ENCODE results near the gene CFAP221.

CFAP221 gene

GRCh38 chr2:119681203-119681867 is 137.1 kb downstream of the CFAP221 start:
- no peak for DNase-seq (ENCODE audit: low spot score)

- no peak for DNase-seq (ENCODE audit: low spot score)
Measured at GRCh38 chr2:119681868-119682220, 137.6 kb downstream of the CFAP221 start.

DNA sequence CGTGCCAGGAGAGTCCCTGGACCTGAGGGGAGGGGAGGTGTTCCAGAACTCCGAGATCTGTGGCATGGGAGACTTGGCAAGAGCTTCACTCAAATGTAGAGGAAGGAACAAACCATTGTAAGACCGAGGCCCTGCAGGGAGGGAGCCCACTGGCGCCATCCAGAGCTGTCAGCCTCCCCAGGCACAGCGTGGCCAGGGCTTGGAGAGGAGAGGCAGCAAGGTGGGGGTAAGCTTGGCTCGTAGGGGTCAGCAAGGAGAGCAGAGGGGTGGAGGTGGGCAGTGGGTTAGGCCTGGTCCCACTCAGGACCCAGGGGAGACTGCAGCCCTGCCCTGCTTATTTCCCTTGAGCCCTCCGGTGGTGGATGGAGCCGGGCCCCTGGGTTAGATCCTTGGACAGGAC is 138.3 kb downstream of the CFAP221 start:
- no peak for DNase-seq (ENCODE audit: low spot score)

GRCh38 chr2:119683074-119683712 is 138.9 kb downstream of the CFAP221 start:
- no peak for DNase-seq (ENCODE audit: low spot score)

DNA sequence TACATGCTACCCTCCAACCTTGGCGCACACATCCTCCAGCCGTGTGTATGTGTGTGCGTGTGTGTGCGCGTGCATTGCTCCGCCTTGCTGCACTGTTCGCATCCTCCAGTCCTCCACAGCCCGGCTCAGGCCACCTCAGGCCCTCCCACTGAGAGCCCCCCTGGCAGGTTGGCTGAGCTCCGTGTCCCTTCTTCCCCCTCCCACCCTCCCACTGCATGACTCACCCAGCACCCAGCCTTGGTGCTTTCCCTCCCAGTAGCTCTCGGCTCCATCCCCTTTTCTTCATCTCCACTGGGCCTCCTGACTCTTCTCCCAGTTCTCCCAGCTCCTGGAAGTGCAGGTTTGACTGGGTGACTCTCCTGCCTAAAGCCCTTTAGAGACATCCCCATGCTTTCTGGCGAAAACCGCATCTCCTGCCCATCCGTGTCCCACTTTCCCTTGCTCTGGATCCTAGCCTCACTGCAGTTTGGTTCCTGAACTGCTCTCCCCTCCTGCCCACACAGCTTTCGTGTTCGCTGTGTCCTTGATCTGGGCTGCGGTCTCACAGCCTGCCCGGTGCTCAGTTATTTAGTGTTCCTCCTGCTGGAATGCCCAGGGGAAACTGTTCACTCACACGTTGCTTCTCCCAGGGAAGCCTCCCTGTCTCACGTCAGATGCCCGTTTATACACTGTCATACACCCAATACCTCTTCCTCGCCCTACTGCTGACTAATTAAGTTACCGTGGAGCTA is 139.6 kb downstream of the CFAP221 start:
- DNase-seq (ENCODE audit: low spot score) = no peak

- DNase-seq (ENCODE audit: low spot score) = no peak
Measured at GRCh38 chr2:119684518-119684917, 140.3 kb downstream of the CFAP221 start.

DNA sequence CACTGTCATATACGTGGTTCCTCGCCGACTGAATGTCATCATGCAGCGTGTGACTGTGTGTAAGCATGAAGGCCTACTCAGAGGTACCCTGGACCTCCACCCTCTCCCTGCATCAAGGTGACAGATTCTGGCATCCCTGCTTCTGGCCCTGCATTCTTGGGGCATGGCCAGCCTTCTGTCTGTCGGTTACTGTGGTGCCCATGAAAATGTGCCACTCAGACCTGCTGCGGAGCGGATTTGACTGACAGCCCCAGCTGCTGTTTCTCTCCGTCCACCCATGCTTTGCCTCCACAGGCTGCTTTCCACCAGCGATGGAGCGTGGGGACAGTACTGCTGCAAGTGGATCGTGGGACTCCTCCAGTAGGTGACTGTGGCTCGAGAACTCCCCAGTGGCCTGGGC is 144.4 kb downstream of the CFAP221 start:
- DNase-seq (ENCODE audit: low spot score) = no peak

DNA sequence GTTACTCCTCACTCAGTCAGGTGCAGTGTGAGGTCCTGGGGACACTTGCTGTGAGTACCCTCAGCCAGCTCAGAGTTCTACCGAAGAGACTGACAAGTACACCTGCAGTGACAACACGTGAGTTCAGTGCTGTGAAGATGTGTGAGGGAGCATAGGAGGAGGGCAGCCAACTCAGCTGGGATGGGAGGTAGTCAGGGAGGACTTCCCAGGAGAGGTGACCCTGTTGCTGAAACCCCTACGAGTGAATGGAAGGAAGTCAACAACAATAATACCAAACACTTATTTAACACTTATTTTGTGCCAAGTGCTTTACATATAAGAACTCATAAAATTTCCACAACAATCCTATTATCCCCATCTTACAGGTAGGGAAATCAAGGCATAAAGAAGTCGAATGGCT is 145.0 kb downstream of the CFAP221 start:
- no peak for DNase-seq (ENCODE audit: low spot score)

- no peak for DNase-seq (ENCODE audit: low spot score)
Measured at GRCh38 chr2:119691189-119691588, 146.9 kb downstream of the CFAP221 start.

DNA sequence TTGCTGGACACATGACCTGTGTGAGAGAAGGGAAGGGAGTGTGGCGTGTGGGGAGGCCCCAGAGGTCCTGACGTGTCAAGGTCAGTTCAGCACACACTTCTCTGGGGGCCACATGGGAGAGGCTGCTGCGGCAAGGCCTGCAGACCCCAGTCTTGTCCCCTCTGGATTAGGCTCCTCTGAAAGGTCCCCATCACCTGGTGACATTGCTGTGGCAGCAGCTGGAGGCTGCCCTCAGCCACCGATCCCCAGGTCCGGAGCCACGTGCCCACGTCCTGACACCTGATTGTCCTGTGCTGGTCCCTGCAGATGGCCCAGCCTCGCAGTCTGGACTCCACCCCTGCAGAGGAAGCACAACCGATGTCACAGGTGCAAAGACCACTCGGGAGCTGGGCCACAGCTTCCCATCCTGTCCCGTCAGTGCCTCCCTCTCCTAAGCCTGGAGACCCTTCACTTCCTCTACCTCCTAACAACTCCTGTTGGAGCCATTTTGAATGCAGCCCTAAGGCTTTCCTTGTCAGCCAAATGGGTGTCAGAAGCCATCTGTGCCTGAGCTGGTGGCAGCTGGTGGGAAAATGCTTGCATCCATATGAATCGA is 147.5 kb downstream of the CFAP221 start:
- no peak for DNase-seq (ENCODE audit: low spot score)

DNA sequence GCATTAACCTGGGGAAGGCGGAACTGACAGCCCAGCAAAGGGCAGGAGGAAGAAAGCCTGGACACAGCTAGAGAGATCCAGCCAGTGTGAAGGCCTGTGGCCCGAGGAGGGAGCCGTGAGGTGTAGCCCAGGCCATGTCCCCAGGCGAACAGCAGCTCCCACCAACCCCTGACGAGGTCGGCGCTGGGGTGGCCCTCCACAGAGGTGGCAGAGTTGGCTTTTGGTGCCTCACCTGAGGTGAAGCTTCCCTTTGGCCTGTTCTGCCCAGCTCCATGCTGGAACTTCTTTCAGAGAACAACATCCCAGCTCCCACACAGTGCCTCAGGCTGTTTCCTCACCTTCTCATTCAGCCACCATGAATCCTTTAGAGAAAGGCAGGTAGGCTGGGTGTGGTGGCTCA is 148.1 kb downstream of the CFAP221 start:
- DNase-seq (ENCODE audit: low spot score) = no peak

GRCh38 chr2:119692954-119693353 is 148.7 kb downstream of the CFAP221 start:
- DNase-seq (ENCODE audit: low spot score) = no peak

GRCh38 chr2:119693567-119693966 is 149.3 kb downstream of the CFAP221 start:
- DNase-seq (ENCODE audit: low spot score) = no peak

- DNase-seq (ENCODE audit: low spot score) = no peak
Measured at GRCh38 chr2:119693967-119694366, 149.7 kb downstream of the CFAP221 start.

GRCh38 chr2:119694470-119694844 is 150.2 kb downstream of the CFAP221 start:
- DNase-seq (ENCODE audit: low spot score) = no peak

DNA sequence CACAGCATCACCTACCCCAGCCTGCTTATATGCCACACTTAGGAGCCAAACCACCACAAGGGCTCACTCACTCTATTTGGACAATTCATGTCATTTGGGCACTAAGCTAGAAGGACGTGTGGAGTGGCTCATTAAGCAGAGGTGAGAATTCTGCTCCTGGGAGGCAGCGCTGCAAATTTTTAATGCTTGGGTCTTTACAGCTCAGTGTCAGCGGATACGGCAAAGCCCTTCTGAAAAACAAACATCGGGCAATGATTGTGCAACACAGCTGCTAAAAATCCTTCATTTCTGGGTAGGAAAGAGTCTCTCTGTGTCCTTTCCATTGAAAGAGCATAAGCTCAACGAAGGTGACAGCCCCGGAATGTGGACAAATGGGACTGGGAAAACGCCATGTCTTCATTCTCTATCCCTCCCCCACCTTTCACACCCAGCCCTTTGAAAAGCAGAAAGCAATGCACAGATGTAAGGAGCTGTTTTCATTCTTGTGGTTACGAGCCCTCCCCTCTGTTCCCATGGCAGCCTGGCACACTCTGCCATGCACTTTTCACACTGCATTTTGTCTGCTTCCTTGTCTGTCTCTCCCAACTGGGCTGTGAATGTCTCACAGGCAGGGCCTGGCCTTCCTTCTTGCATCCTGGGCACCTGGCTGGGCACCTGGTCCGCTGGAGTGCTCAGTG is 150.7 kb downstream of the CFAP221 start:
- DNase-seq (ENCODE audit: low spot score) = no peak

- no peak for DNase-seq (ENCODE audit: low spot score)
Measured at GRCh38 chr2:119696005-119696404, 151.8 kb downstream of the CFAP221 start.

- no peak for DNase-seq (ENCODE audit: low spot score)
Measured at GRCh38 chr2:119696494-119697030, 152.3 kb downstream of the CFAP221 start.

- no peak for DNase-seq (ENCODE audit: low spot score)
Measured at GRCh38 chr2:119697290-119698020, 153.2 kb downstream of the CFAP221 start.

DNA sequence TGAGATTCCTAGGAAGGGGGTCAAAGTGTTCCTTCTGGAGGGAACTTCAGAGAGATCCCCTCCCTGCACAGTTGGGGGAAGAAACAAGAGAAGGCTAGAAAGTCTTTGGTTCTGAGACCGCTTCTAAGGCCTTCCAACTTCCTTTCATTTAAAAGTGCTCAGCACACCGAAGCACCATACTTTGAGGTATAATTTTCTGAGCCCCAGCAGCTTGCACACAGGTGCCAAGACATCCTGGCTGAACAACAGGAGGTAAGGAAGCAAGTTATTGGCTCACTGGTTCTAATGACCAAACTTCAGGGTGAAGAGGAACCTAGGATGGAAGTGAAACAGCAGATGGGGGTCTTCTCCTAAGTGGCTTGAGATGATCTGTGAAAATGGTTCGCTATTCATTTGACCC is 154.0 kb downstream of the CFAP221 start:
- DNase-seq (ENCODE audit: low spot score) = no peak

DNA sequence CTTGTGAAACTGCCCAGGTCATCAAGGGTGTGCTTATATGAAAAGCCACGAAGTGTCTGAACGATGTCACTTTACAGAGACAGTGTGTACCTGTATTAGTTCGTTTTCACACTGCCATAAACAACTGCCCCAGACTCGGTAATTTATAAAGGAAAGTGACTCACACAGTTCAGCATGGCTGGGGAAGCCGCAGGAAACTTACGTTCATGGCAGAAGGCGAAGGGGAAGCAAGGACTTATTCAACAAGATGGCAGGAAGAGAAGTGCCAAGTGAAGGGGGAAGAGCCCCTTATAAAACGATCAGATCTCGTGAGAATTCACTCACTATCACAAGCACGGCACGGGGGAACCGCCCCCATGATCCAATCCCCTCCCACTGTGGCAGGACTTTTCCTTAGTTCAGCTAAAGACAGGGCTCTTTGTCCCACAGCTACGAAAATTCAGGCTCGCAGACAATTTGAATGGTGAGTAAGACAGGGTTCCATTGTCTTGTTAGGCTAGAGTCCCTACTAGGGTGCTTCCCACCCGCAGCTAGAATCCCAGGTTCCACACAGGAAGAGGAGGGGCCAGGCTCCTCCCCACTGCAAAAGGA is 154.9 kb downstream of the CFAP221 start:
- peak; percentile 26 for DNase-seq (ENCODE audit: low spot score)

Measured in putamen (tissue), 1 donor.